ENCODE data around the gene CTBP2. TPM values are rescaled to one million over a fixed set of nuclear protein-coding genes. Genes with fewer than 3 reads are reported as not detected.

CTBP2 gene
- total and polyA plus RNA-seq, 11 donors = 10.1 to 45.5 (median 29.1) TPM

- H3K36me3 ChIP-seq = peaks cover 0 to 6% (median 0%) of the 10 kb centered on the region in 9 donors
- no peak overlapping the region for H3K27ac ChIP-seq
- no peak overlapping the region for H3K4me3 ChIP-seq
- DNase-seq = no peak
- H3K27me3 ChIP-seq = no peaks in the 10 kb centered on the region
- peaks cover 14 to 100% (median 86%) of the 10 kb centered on the region in 12 donors for H3K4me1 ChIP-seq
- ATAC-seq = no peak
- no peak for TF ChIP-seq POLR2A (IDR thresholded peaks at IDR 0.05)
- WGBS, 4 donors = 96 to 98% (median 97%) methylated on average over 8 of the region's 8 CpGs
- intact Hi-C loops (cut with DNase I) = loop anchor here in 4 of 10 donors (5.0 kb wide), 3 partner anchors 36 to 59 kb away; no protein-coding TSS in a partner anchor
- no peaks in the 10 kb centered on the region for H3K9me3 ChIP-seq
Measured at GRCh38 chr10:125121003-125121402, 39.4 kb downstream of the CTBP2 start.

DNA sequence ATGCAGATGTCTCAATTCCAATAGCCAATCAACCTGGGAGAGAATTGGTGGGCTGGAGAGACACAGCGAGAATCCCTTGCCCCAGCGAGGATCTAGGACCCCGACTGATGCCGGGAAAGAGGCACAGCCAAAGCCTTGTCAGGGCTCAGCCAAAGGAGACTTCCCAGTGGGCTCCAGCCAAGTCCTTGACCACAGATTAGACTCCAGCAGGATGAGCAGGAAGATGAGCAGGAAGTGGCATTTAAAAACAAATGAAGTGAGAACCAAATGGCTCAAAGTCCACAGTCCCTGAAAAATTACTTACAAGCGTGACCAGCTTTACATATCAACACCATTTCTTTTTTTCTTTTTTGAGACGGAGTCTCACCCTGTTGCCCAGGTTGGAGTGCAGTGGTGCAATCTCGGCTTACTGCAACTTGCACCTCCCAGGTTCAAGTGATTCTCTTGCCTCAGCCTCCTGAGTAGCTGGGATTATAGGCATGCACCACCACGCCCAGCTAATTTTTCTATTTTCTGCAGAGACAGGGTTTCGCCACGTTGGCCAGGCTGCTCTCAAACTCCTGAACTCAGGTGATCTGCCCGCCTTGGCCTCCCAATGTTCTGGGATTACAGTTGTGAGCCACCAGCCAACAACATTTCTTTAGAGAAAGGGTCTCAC is 40.2 kb downstream of the CTBP2 start:
- WGBS, 4 donors = 70 to 87% (median 76%) methylated on average over 8 to 11 of the region's 11 CpGs
- Histone ChIP-seq H3K9me3 (no peaks in the 10 kb centered on the region), H3K4me1 (peaks cover 14 to 100% (median 82%) of the 10 kb centered on the region in 12 donors), H3K4me3 (no peak overlapping the region), H3K27ac (peak overlapping the region in 1 of 12 donors; percentile 1), H3K27me3 (no peaks in the 10 kb centered on the region), H3K36me3 (peaks cover 0 to 6% (median 0%) of the 10 kb centered on the region in 9 donors)
- no peak for TF ChIP-seq POLR2A (IDR thresholded peaks at IDR 0.05)
- TF ChIP-seq, protein P1, sequence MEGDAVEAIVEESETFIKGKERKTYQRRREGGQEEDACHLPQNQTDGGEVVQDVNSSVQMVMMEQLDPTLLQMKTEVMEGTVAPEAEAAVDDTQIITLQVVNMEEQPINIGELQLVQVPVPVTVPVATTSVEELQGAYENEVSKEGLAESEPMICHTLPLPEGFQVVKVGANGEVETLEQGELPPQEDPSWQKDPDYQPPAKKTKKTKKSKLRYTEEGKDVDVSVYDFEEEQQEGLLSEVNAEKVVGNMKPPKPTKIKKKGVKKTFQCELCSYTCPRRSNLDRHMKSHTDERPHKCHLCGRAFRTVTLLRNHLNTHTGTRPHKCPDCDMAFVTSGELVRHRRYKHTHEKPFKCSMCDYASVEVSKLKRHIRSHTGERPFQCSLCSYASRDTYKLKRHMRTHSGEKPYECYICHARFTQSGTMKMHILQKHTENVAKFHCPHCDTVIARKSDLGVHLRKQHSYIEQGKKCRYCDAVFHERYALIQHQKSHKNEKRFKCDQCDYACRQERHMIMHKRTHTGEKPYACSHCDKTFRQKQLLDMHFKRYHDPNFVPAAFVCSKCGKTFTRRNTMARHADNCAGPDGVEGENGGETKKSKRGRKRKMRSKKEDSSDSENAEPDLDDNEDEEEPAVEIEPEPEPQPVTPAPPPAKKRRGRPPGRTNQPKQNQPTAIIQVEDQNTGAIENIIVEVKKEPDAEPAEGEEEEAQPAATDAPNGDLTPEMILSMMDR (IDR thresholded peaks at IDR 0.05) = no peak
- intact Hi-C loops (cut with DNase I) = loop anchor here in 4 of 10 donors (5.0 kb wide), 3 partner anchors 37 to 58 kb away; no protein-coding TSS in a partner anchor
- DNase-seq = no peak
- ATAC-seq = no peak

DNA sequence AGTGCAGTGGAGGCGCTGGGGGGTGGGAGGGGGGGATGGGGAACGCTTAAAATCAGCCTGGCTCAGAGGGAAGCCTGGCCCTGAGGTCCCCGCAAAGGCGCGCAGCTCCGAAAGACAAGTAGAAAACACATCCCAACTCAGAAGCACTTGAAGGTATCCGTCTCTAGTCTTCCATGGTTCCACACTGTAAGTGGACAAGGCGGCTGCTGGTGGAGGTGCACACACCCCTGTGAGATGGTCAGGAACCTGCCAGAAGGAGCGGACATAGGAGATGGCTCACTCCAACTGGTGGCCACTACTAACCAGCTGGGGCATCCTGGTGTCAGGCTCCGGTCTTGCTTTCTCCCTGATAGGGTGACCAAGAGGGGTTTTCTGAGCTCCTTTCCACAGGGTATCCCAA is 41.7 kb downstream of the CTBP2 start:
- H3K36me3 ChIP-seq = peaks cover 0 to 6% (median 0%) of the 10 kb centered on the region in 9 donors
- no peak for DNase-seq
- ATAC-seq = no peak
- no peak overlapping the region for H3K4me3 ChIP-seq
- peak overlapping the region in 8 of 12 donors; percentile 42 to 70 (median 64) for H3K27ac ChIP-seq
- 84 to 92% (median 89%) methylated on average over 9 to 10 of the region's 10 CpGs for WGBS, 4 donors
- H3K9me3 ChIP-seq = no peaks in the 10 kb centered on the region
- intact Hi-C loops (cut with DNase I) = no loop called here
- H3K4me1 ChIP-seq = peaks cover 21 to 100% (median 81%) of the 10 kb centered on the region in 12 donors
- TF ChIP-seq, protein P1 (IDR thresholded peaks at IDR 0.05) = no peak
- TF ChIP-seq POLR2A (IDR thresholded peaks at IDR 0.05) = no peak
- no peaks in the 10 kb centered on the region for H3K27me3 ChIP-seq

DNA sequence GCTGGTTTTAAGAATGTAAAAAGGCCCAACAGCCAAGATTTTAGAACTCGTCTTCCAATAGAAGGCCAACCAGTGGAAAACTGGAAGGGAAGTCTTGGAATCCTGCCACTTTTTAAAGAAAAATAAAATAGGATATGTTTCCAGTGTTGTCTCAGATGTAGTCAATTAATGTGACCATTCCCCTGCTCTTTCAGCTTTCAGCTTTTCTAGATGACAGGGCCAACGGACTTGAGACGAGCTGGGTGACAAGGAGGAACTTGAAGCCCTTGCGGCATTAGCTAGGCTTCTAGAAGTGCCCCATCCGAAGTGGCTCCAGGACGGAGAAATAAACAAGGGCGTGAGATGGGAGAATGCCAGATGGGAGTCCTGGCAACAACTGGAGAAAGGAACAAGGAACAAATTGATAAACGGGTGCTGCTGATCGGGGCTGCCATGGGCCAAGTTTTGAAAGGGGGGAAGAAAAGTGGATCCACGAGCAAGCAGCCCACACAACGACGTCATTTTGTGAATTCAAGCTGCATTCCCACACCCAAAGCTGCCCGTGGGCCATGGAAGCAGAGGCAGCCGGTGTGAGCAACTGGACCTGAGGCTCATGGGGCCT is 42.3 kb downstream of the CTBP2 start:
- Histone ChIP-seq H3K27ac (peak overlapping the region; percentile 42 to 70 (median 62)), H3K4me3 (no peak overlapping the region), H3K4me1 (peaks cover 21 to 98% (median 78%) of the 10 kb centered on the region in 12 donors), H3K36me3 (peaks cover 0 to 6% (median 0%) of the 10 kb centered on the region in 9 donors), H3K9me3 (no peaks in the 10 kb centered on the region), H3K27me3 (no peaks in the 10 kb centered on the region)
- peak; percentile 9 to 45 (median 16) for ATAC-seq
- WGBS, 4 donors = 18 to 31% (median 28%) methylated on average over 14 of the region's 14 CpGs
- peak in 3 of 5 donors; percentile 37 to 63 (median 61) for DNase-seq
- TF ChIP-seq POLR2A (IDR thresholded peaks at IDR 0.05) = no peak
- TF ChIP-seq, protein P1 (IDR thresholded peaks at IDR 0.05) = no peak
- intact Hi-C loops (cut with DNase I) = no loop called here
